SK-N-SH (cell line): ENCODE data around the gene ASTN2. TPM values are rescaled to one million over a fixed set of nuclear protein-coding genes. Genes with fewer than 3 reads are reported as not detected.

Source experiments
- CTCF ChIA-PET: fragments of 300-600, 350-600 bp; formaldehyde crosslinking; extraction: SDS; loops from one replicate; lab custom pipeline; 2021; lab: Yijun Ruan, JAX
- POLR2A ChIA-PET: fragments of 350-600 bp; sonication (Branson Sonifier 250); formaldehyde crosslinking; extraction: SDS; loops from one replicate; lab custom pipeline; 2020; ENCODE audit warnings: antibody characterized with exemption, inconsistent platforms; lab: Yijun Ruan, JAX
- DNase-seq: peaks from one replicate; pipeline ENCODE4 v3.0.0; 2012
- H2AFZ ChIP-seq: fragments of 200-600 bp; sonication (generic); 2 replicates; pipeline ENCODE4 v1.8.1; 2016; ENCODE audit warnings: antibody characterized with exemption, mild to moderate bottlenecking, low read depth
- H3F3A ChIP-seq: fragments of 200-600 bp; sonication (generic); replicated peaks from 2 replicates; pipeline ENCODE3; 2016; ENCODE audit warnings: antibody characterized with exemption, mild to moderate bottlenecking; ENCODE audit not compliant: insufficient read depth
- H3K27ac ChIP-seq, 2 experiments: fragments of 200-500 bp in 1 of 2; fragments of 200-600 bp in 1 of 2; sonication (Bioruptor generic) in 1 of 2; sonication (generic), shearing (Covaris generic) in 1 of 2; 2 replicates each; pipeline versions ENCODE4 v1.5.1 to v1.6.1; 2014 to 2016; ENCODE audit warnings: low read depth in 2 of 2, inconsistent platforms in 1 of 2, low read length in 1 of 2, mild to moderate bottlenecking in 1 of 2, mixed read lengths in 1 of 2
- H3K27me3 ChIP-seq: fragments of 200-600 bp; sonication (generic), shearing (Covaris generic); 2 replicates; pipeline ENCODE4 v1.6.1; 2016; ENCODE audit warnings: mixed run types; ENCODE audit not compliant: insufficient read depth
- H3K36me3 ChIP-seq, 2 experiments: fragments of 200-500 bp in 1 of 2; fragments of 200-600 bp in 1 of 2; sonication (Bioruptor generic) in 1 of 2; sonication (generic) in 1 of 2; replicated peaks in 1 of 2; 2 replicates each; pipeline versions ENCODE3 to v1.5.1; 2014 to 2016; ENCODE audit warnings: low read length in 1 of 2, mild to moderate bottlenecking in 1 of 2; ENCODE audit not compliant: insufficient read depth in 2 of 2, control insufficient read depth in 1 of 2
- H3K4me1 ChIP-seq, 2 experiments: fragments of 200-500 bp in 1 of 2; fragments of 200-600 bp in 1 of 2; sonication (Bioruptor generic) in 1 of 2; sonication (generic), shearing (Covaris generic) in 1 of 2; 2 replicates each; pipeline versions ENCODE4 v1.5.1 to v1.6.1; 2014 to 2016; ENCODE audit warnings: low read depth in 1 of 2, low read length in 1 of 2, mixed run types in 1 of 2; ENCODE audit not compliant: insufficient read depth in 2 of 2, control insufficient read depth in 1 of 2
- H3K4me2 ChIP-seq: fragments of 200-600 bp; sonication (generic), shearing (Covaris generic); 2 replicates; pipeline ENCODE4 v1.6.1; 2017; ENCODE audit warnings: mixed run types
- H3K4me3 ChIP-seq, 2 experiments: fragments of 200-500 bp in 1 of 2; fragments of 200-600 bp in 1 of 2; sonication (Bioruptor generic) in 1 of 2; sonication (generic), shearing (Covaris generic) in 1 of 2; 2 replicates each; pipeline versions ENCODE4 v1.5.1 to v1.8.1; 2014 to 2016; ENCODE audit warnings: low read depth in 2 of 2, inconsistent platforms in 1 of 2, low read length in 1 of 2, mild to moderate bottlenecking in 1 of 2, mixed read lengths in 1 of 2, moderate library complexity in 1 of 2
- H3K79me2 ChIP-seq: fragments of 200-600 bp; sonication (generic); 2 replicates; pipeline ENCODE4 v1.8.1; 2017; ENCODE audit warnings: mild to moderate bottlenecking; ENCODE audit not compliant: insufficient read depth
- H3K9ac ChIP-seq: fragments of 200-600 bp; sonication (generic); 2 replicates; pipeline ENCODE4 v1.6.1; 2017; ENCODE audit warnings: mixed run types
- H3K9me2 ChIP-seq: fragments of 200-600 bp; sonication (generic); 2 replicates; pipeline ENCODE4 v1.6.1; 2017; ENCODE audit warnings: mixed run types
- H3K9me3 ChIP-seq: fragments of 200-600 bp; sonication (generic); 2 replicates; pipeline ENCODE4 v1.6.1; 2017; ENCODE audit warnings: mixed run types, mild to moderate bottlenecking, moderate library complexity
- H4K20me1 ChIP-seq: fragments of 200-600 bp; sonication (generic); 2 replicates; pipeline ENCODE4 v1.6.1; 2017; ENCODE audit warnings: mild to moderate bottlenecking, mixed run types; ENCODE audit not compliant: insufficient read depth
- CTCF ChIP-seq: fragments of 200-600 bp; sonication (generic); IDR thresholded peaks from 2 replicates; pipeline ENCODE4 v1.6.1; 2017; ENCODE audit warnings: antibody characterized with exemption, mild to moderate bottlenecking, moderate library complexity
- MXI1 ChIP-seq: IDR thresholded peaks from 2 replicates; pipeline ENCODE4 v1.6.1; 2012; ENCODE audit warnings: mild to moderate bottlenecking, low read depth, low read length, improper control_type of control experiment
- NRF1 ChIP-seq: IDR thresholded peaks from 2 replicates; pipeline ENCODE4 v1.6.1; 2012; ENCODE audit warnings: low read depth, mild to moderate bottlenecking, low read length
- RXRA ChIP-seq: IDR thresholded peaks from 2 replicates; pipeline ENCODE4 v1.4.0; 2012; ENCODE audit warnings: low read depth, mild to moderate bottlenecking, borderline replicate concordance
- SIN3A ChIP-seq: IDR thresholded peaks from 2 replicates; pipeline ENCODE4 v1.6.1; 2012; ENCODE audit warnings: low read depth, mild to moderate bottlenecking, low read length, moderate library complexity, borderline replicate concordance
- ZBTB33 ChIP-seq: IDR thresholded peaks from 2 replicates; pipeline ENCODE4 v1.4.0; 2012; ENCODE audit warnings: low read depth, borderline replicate concordance
- WGBS: methylation state at CpG from one replicate; pipeline ENCODE4 v1.1.6; 2017; ENCODE audit warnings: low lambda C conversion rate; 5-methylcytosine and 5-hydroxymethylcytosine counted together
- polyA plus RNA-seq, 3 experiments: library from polyadenylated mRNA; depleted of rRNA; stranded (reverse); fragments of >200 nt; gene quantifications; 2 replicates each; pipeline ENCODE4 v1.2.3, GENCODE V29; 2012
- TF ChIP-seq, protein P1 (sequence below): IDR thresholded peaks from 2 replicates; pipeline ENCODE4 v1.6.1; 2012; ENCODE audit warnings: mild to moderate bottlenecking, low read depth, low read length, moderate library complexity

Gene ASTN2
- polyA plus RNA-seq, 1 of the 3 experiments (the other 2 are of a cell fraction) = 6.6 TPM

DNA sequence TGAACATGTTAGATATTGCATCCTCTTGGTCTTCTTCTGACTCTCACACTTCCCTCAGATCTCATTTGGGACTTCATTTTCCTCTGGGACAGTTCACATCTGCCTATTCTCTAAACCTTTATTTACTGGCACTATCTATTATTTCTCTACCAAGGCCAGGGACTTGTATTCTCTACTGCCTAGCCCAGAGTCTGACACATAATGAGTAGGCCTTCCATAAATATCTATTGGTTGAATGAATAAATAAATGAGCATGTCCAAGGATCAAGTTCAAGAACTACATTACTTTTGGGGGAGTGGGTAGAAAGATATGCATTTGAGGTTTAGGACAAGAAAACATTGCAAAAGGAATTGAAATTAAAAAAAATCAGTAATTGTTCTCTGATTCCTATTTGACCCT lies 477.5 kb downstream of the ASTN2 start:
- TF ChIP-seq ZBTB33 = no peak
- TF ChIP-seq RXRA = no peak
- TF ChIP-seq SIN3A = no peak
- no peak for TF ChIP-seq NRF1
- TF ChIP-seq CTCF = no peak
- TF ChIP-seq, all 33 proteins: peak for 0
- no peak overlapping the region for H3K9ac ChIP-seq
- ChIA-PET POLR2A (no interaction called here), CTCF (no interaction called here)
- no peak overlapping the region for H3K4me3 ChIP-seq
- no peak overlapping the region for H3K27ac ChIP-seq
- no peaks in the 10 kb centered on the region for H3F3A ChIP-seq
- no peaks in the 10 kb centered on the region for H3K9me3 ChIP-seq
- no peak overlapping the region for H3K4me2 ChIP-seq
- no peaks in the 10 kb centered on the region for H3K27me3 ChIP-seq
- H3K4me1 ChIP-seq = no peaks in the 10 kb centered on the region
- no peaks in the 10 kb centered on the region for H3K9me2 ChIP-seq
- H3K36me3 ChIP-seq = no peaks in the 10 kb centered on the region
- no peaks in the 10 kb centered on the region for H3K79me2 ChIP-seq
- H2AFZ ChIP-seq = no peak overlapping the region
- no peaks in the 10 kb centered on the region for H4K20me1 ChIP-seq
- DNase-seq = no peak

DNA sequence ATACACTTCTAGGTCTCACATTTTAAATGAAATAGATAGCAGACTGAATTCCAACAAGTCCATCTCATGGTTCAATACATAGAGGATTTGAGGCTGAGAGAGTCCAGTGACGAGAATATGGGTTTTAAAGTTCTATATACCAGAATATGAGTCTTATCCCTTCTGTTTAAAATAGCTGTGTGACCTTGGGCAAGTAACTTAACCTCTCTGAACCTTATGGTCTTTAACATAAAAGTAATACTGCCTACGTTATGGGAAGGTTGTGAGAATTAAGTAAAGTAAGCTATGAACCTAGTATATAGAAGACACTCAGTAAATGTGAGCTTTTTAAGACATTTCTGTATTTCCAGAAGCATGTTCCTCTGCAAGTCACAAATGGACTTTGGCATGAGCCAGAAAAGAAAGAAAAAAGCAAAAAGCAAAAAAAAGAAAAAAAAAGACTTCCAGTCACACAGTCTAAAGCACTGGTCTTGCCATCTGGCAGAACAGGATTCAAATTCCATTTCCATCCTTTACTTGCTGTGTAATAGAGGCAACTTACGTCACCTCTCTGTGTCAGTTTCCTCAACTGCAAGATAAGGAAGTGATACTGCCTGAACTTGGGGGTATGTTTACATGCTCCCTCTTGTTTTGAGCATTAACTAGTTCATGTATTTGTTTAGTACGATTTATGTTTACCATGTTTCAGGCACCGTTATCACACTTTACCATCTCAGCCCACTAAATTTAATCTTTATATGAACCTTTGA lies 479.5 kb downstream of the ASTN2 start:
- ChIA-PET CTCF (no interaction called here), POLR2A (no interaction called here)
- no peak for DNase-seq
- Histone ChIP-seq H3F3A (no peaks in the 10 kb centered on the region), H3K4me3 (no peak overlapping the region), H3K9me2 (no peaks in the 10 kb centered on the region), H3K27ac (no peak overlapping the region), H3K9ac (no peak overlapping the region), H2AFZ (no peak overlapping the region), H3K9me3 (no peaks in the 10 kb centered on the region), H3K27me3 (no peaks in the 10 kb centered on the region), H3K4me1 (no peaks in the 10 kb centered on the region; a peak in 1 of 4 replicates), H3K4me2 (no peak overlapping the region), H4K20me1 (no peaks in the 10 kb centered on the region), H3K79me2 (no peaks in the 10 kb centered on the region), H3K36me3 (no peaks in the 10 kb centered on the region)
- WGBS = 23% methylated on average over 5 of the region's 5 CpGs
- TF ChIP-seq, protein P1, sequence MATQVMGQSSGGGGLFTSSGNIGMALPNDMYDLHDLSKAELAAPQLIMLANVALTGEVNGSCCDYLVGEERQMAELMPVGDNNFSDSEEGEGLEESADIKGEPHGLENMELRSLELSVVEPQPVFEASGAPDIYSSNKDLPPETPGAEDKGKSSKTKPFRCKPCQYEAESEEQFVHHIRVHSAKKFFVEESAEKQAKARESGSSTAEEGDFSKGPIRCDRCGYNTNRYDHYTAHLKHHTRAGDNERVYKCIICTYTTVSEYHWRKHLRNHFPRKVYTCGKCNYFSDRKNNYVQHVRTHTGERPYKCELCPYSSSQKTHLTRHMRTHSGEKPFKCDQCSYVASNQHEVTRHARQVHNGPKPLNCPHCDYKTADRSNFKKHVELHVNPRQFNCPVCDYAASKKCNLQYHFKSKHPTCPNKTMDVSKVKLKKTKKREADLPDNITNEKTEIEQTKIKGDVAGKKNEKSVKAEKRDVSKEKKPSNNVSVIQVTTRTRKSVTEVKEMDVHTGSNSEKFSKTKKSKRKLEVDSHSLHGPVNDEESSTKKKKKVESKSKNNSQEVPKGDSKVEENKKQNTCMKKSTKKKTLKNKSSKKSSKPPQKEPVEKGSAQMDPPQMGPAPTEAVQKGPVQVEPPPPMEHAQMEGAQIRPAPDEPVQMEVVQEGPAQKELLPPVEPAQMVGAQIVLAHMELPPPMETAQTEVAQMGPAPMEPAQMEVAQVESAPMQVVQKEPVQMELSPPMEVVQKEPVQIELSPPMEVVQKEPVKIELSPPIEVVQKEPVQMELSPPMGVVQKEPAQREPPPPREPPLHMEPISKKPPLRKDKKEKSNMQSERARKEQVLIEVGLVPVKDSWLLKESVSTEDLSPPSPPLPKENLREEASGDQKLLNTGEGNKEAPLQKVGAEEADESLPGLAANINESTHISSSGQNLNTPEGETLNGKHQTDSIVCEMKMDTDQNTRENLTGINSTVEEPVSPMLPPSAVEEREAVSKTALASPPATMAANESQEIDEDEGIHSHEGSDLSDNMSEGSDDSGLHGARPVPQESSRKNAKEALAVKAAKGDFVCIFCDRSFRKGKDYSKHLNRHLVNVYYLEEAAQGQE = no peak
- TF ChIP-seq MXI1 = no peak
